CD4-positive, alpha-beta T cell treated with Interleukin-10 for 1 hour (primary cell): ENCODE results near the gene CLEC16A.

Experiments used
- DNase-seq: peaks from one replicate; pipeline ENCODE4 v3.0.0-alpha.2; 2020

Gene CLEC16A

DNA sequence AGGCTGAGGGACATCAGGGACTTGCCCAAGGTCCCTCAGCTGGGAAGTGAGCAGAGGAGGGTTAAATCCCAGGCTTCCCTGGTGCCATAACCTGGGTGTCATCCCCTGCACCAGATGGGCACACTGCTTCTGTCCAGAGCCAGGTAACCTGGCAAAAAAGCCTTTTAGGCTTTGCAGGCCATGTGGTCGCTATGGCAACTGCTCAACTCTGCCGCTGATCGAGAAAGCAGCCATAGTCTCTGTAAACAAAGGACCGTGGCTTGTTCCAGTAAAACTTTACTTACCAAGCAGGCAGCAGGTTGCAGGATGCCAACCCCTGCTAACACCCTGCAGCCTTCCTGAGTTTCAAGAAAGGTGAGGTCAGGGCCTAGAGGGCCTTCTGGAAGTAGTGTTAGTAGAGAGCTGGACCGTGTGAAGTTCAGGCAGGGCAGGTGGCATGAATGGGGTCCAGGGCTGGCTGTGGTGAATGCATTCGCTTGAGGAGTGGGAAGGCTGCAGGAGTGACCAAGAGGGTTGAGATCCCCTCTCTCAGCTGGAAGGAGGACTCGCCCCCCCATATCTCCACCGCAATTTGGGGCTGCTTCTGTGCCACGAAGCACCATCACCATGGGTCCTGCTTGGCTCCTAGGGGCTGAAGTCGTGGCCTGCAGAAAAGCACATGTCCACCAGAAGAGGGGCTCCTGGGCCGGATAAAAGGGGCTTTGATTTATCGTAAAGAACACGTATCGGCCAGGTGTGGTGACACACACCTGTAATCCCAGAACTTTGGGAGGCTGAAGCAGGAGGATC is 220.3 kb downstream of the CLEC16A start:
- no peak for DNase-seq

DNA sequence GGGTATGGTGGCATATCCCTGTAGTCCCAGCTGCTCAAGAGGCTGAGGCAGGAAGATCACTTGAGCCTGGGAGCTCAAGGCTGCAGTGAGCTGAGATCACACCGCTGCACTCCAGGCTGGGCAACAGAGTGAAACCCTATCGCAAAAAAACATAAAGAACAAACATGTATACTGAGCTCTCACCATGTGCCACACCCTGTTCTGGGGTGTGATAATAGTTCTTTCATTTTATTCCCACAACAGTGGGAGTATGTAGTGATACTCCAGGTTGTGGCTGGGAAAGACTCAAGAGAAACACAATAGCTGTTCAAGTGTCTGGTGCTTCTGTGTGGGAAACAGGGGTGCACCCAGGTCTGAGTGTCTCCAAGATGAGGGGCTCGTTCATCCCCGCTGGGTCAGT is 221.0 kb downstream of the CLEC16A start:
- DNase-seq, result no peak

DNA sequence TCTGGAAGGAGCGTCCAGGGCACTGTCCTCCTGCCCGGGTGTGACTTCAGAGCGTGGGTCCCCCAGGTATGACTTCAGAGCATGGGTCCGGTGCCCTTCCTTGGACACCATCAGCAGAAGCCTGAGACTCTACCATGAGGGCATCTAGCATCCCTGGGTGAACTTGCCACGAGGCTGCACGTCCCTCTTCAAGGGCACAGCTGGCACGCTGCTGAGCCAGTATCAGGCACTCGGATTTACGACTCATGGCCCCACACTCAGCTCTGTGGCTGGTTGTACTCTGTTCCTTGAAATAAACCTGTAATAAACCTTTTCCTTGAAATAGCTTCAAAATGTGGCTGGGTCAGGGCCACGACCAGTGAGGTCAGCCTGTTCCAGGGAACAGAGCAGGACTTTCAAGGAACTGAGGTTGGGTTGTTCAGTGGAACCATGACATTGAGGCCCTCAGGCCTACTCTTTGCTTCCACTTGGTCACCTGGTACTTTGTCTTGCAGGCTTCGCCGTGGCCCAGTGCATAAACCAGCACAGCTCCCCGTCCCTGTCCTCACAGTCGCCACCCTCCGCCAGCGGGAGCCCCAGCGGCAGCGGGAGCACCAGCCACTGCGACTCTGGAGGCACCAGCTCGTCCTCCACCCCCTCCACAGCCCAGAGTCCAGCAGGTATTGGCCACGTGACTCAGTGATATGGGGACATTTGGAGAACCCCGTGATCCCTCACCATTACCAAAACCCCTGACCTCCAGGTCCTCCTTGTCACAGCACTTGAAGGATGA is 221.7 kb downstream of the CLEC16A start:
- no peak for DNase-seq

DNA sequence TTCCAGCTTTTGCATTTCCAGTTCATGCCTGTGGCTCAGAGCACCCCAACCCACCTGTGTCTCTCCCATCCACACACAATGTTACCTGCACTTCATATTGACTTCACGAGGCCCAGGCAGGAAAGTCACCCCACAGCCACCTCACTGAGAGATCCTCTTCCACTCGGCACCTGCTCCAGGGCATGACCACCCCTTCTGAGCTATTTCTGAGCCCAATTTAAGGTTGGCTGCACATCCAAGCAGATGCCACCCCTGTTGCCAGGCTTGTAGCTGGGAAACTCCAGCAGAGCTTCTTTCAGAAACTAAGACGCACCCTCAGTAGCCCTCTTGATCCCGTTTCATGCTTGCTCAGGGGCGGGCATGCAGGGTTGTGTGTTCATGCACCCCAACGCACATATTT is 223.2 kb downstream of the CLEC16A start:
- no peak for DNase-seq

DNA sequence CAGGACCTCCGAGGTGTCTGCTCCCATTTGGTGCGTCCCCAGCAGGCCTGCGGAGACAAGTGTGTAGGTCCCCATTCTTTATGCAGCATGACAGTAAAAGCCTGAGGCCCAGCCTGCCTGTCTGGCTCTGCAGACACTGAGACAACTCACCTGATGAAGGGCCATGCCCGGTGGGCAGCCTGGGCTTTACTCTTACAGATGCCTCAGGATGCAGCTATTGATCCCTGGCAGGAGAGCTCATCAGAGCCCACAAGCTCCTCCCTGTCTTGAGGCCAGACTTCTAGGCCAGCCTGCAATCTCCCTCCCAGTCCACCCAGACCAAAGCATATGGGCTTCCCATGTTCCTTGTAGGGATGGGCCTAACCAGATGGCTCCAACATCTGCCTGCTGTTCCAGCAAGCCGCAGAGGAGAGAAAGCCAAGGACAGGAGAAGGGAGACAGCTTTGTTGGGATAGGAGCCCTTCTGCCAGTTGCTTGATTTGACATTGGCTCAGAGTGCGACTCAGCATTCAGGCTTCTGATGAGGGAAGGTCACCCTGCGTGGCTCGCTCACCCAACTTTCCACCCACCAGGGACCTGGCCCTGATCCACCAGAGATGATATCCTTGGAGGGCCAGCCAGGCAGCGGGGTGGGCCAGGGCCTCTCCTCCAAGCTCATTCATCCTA is 224.2 kb downstream of the CLEC16A start:
- DNase-seq, result no peak

DNA sequence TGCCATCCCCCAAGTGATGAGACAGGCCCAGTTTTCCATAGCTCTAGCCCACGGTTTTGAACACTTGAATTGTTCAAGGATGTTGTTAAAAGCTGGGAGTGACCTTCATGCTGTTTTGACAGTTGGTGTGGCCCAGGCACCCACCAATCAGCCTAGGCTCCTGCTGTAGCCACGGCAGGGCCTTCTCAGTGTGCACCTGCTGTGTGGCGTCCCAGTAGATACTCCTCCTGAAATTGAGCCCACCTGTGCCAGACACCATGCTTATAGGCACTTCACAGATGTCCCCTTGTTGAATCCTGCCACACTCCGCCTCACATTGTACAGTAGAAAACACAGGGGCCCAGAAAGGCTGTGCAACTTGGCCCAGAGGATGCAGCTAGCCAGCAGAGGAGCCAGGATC is 225.3 kb downstream of the CLEC16A start:
- no peak for DNase-seq

DNA sequence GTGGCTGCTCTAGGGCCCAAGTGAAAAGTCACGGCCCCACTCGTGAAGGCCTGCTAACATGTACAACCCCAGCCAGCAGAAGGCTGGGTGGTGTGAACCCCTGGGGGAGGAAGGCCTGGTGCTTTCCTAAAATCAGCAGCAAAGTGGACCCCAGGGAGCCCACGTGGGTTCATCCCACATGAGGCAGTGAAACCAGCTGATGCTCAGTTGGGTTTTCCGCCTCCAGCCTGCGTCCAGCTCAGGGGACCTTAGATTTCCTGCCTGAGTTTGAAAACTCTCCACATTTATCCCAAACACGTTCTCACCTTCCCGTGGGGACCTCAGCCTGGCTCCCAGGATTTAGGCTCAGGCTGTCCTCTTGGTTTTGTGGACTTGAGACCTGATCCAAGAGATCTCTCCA is 225.8 kb downstream of the CLEC16A start:
- DNase-seq, result no peak

DNA sequence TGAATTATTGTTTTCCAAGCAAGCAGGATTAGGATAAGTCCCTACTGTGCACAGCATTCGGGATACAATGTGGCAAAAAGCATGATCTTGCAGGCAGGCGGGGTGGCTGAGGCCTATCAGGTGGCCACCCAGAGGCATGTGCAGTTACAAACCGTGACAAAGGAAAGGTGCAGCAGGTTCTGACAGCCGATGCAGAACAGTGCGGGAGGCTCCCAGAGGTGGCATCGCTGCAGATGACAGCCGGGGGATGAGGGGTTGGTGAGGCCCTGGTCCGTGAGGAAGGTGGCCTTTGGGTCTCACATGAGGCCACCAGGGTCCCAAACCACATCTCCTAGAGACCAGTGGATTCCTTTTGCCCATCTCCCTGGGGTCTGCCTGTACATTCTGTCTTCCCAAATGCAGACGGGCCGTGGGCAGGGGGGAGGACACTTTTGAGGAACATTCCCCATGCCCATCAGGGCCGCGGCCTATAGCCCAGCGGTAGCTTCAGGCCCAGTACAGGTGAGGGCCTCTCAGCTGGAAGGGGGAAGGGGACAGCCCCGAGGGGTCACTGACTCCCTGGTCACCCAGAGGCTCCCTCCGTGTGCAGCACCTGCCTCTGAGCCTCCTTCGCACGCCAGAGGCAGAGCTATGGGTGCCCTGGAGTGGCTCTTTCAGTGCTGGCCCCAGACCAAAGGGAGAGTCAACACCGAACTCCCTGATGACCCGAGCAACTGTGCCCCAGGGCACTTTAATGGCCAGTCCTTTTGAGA is 226.5 kb downstream of the CLEC16A start:
- no peak for DNase-seq

DNA sequence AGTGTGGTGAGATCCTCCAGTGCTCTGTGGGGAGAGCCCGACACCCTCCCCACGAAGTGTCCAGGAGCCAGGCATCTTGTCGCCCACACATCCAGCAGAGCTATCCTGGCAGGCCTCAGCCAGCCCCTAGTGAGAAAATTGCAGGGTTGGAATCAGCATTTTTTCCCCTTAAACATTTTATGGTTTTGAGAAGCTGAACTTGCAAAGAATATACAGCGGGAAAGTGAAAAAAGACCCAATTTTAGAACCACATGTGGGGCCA is 227.0 kb downstream of the CLEC16A start:
- DNase-seq, result no peak

DNA sequence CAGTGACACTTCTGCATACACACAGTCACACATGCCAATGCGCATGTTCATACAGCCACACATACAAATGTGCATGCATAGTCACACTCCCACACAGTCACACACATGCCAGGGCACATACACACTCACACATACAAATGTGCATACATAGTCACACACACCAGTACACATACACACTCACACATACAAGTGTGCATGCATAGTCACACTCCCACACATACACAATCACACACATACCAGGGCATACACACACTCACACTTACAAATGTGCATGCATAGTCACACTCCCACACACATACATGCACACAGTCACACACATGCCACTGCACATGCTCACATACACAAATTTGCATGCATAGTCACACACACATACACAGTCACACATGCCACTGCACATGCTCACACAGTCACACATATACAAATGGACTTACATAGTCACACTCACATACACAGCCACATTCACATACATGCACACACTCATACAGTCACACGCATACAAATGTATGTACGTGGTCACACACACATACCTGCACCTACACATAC is 227.5 kb downstream of the CLEC16A start:
- DNase-seq, result no peak

DNA sequence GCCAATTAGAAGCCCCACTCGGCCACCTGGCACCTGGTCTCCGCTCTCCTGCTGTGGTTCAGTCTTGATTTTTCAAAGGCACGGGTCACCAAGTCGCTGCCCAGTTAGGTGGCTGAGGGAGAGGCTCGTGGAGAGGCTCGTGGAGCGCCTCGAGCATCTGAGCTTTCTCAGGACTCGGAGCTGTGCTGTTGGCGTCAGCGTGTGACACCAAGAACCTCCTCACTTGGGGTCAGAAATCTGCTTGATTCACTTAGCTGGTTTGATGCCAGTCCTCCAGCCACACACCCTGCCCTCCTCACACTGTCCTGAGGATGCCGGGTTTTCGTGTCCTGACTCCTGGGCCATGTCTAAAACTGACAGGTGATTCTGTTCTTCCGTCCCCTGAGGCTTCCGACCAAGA is 229.1 kb downstream of the CLEC16A start:
- DNase-seq, result no peak

DNA sequence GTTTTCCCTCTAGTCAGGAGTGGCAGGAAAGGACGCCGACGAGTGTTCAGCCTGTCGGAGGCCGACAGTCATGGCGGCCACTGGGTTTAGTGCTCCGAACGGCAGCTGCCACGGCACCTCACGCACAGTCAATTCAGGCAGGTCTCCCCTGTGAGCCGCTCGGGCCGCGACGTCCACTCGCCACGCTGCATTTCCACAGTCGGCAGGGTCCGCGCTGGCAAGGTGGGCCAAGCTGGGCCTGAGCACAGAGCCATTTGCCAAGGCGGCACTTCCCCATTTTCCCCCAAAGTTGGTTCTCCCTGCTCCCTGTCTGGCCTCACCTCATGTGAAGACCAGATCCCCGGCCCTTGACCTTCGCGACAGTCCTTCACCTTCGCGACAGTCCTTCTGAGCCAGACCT is 229.8 kb downstream of the CLEC16A start:
- DNase-seq, result no peak

DNA sequence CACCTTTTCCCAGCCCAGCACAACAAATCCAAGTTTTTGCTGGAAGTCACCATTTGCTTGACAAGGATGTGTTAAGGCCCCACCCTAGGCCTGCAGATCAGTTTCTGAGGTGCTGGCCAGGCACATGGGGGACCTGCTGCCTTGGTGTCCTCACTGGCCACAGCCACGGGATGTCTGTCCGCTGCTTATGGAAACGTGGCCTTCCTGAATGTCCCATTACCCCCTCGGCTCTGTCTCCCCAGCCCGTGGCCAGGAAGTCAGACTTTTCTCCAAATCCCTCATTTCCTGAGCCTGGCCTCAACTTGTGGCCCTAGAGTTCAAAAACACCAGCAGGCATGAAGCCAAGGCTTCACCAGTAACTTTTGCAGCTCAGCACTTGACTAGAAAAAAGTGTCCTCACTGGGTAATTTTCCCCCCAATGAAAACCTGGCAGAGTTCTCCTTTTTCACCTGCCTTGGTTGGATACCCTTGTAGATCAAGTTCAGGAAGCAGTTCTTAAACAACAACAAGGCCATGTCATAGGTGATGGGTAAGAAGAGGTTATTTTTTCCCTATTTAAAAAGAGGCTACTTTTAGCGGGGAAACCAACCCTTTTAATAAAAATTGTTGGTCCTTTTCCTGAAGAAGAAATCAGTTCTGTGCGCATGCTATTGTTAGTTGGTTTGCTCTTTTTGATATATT is 230.9 kb downstream of the CLEC16A start:
- DNase-seq, result no peak

DNA sequence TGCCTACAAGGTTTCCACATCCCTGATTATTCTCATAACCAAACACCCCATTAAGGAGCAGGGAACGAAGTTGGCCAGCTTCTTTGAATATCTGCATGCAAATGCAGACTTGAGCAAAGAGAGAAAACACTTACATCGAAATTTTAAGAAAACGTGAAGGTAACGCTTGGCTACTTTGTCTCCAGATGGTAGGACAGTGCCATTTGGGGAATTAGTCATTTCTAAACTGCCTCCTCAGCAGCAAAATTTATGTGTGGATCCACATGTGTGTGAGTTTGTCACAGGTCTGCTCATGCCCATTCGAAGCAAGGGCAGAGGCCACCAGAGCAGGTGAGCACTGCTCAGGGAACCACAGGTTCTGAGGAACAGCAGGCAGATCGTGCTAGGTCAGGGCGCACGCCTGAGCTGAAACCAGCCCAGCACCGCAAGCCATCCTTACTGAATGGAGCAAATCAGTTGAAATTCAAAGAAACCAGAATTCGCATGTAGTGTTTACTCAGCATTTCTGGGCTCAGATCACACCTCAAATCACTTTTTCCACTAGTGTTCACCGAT is 231.5 kb downstream of the CLEC16A start:
- DNase-seq, result no peak

DNA sequence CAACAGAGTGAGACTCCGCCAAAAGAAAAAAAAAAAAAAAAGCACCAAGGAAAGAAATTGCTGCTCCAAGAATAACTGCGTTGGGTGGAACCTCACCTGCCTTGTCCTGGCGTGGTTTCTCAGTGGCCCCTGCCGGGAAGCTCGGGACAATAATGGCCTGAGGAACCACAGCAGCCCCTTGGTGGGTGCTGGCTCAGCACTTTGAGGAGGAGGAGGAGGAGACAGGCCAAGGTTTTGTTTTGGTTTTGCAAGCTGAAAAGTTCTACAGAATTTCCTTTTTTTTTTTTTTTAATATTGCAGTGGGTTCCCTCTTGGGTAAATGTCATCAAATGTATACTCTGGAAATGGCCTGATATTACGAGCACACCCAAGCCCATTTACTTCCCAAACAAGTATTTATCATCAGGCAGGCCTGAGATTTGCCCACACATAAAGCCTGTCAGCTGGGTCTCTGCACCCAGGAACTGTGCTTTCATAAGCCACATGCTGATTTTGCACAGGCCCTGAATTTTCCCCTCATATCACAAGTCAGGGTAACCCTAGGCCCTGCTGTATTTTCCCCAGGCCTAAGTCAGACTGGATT is 233.3 kb downstream of the CLEC16A start:
- no peak for DNase-seq

DNA sequence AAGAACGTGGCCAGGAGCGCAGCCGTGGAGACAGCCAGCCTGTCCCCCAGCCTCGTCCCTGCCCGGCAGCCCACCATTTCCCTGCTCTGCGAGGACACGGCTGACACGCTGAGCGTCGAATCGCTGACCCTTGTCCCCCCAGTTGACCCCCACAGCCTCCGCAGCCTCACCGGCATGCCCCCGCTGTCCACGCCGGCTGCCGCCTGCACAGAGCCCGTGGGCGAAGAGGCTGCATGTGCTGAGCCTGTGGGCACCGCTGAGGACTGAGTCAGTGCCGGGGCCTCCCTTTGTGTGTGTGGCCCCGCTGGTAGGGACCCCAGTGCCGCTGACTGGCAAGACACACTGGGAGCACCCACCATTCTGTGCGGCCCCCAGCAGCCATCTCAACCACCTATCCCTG is 234.1 kb downstream of the CLEC16A start:
- no peak for DNase-seq

DNA sequence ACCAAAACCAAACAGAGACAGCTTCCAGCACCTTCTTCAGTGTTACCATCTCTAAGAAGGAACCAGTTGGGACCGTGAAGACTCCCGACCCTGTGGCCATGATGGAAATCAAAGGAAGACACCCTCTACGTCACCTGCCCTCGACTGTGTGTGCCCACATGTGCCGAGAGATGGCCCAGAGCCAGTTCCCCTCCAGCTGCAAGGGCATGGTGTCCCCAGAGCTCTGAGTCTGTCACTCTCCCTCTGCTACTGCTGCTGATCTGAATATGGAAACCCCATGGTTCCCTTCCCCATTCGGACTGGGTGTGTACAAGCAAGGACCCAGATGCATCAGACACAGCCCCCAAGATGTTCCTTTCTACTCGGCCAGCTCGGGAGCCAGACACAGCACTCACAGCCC is 235.2 kb downstream of the CLEC16A start:
- DNase-seq, result no peak

DNA sequence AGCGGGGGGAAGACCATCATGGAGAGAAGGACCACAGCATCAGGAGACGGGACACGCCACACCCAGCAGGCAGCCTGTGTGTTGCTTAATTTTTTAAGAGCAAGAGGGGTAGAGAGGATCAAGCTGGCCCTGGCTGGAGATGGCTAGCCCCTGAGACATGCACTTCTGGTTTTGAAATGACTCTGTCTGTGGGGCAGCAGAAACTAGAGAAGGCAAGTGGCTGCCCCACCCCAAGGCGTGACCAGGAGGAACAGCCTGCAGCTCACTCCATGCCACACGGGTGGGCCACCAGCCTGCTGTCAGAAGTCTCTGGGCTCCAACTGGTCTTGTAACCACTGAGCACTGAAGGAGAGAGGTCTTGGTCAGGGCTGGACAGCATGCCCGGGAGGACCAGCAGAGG is 236.1 kb downstream of the CLEC16A start:
- no peak for DNase-seq

DNA sequence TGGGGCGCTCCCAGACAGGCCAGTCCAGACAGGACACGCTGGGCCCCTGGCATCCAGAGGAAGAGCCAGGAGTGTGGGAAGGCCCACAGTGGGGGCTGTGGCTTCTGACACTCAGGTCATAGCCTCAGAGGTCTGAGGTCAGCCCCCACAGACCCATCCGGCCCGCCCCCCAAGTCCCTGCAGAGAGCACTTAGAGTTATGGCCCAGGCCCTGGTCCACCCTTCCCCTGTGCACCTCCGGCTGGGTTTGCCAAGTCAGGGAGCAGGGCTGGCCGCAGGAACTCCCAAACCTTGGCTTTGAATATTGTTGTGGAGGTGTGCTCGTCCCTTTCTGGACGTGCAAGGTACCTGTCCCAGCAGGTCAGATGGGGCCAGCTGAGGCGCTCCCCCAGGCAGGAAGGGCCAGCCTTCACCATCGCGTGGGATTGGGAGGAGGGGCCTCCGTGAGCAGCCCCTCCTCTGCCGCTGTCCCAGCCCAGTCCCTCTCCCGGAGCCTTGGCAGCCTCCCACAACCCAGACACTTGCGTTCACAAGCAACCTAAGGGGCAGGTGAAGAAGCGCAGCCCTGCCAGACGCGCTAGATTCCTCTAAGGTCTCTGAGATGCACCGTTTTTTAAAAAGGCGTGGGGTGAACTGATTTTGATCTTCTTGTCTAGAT is 237.0 kb downstream of the CLEC16A start:
- DNase-seq, result no peak

DNA sequence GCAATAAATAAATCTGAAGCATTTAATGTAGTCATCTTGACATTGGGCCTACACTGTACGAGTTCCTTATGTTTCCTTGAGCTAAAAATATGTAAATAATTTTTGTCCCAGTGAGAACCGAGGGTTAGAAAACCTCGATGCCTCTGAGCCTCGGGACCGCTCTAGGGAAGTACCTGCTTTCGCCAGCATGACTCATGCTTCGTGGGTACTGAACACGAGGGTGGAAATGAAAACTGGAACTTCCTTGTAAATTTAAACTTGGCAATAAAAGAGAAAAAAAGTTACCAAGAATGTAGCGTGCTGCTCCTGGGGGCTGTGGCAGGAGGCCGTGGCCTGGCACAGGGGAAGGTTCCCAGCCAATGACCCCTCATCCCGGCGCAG is 237.5 kb downstream of the CLEC16A start:
- DNase-seq, result peak; percentile 7

DNA sequence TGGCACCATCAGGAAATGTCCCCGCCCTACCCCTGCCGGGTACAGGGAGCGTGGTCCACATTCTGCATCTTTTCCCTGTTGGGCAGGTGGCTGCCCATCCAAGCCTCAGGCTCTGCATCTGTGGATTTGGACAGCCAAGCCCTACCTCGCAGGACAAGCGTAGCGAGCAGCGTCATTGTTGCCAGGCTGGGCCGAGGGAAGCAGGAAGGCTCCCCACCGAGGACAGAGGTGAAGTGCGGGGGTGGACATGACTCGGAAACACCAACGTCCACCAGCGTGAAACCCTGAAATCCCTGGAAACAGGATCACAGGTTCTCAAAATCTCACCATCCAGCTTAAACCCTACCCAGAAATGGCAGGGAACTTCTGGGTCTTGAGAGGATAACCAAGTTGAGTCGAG is 238.0 kb downstream of the CLEC16A start:
- DNase-seq, result no peak
